Fibroblast of lung (primary cell): ENCODE measurements around the gene NFAM1. TPM values are rescaled to one million over a fixed set of nuclear protein-coding genes. Genes with fewer than 3 reads are reported as not detected.

ENCODE experiments used
- DNase-seq, 2 donors: peaks; one replicate each; pipeline versions ENCODE4 v3.0.0 to v3.0.0-alpha.2; 2010; ENCODE audit warnings: low read depth in 2 of 2
- H2AFZ ChIP-seq: 2 replicates; pipeline ENCODE4 v1.5.1; 2012; ENCODE audit warnings: low read length, control low read depth, inconsistent platforms
- H3K27ac ChIP-seq: 2 replicates; pipeline ENCODE4 v1.5.1; 2011; ENCODE audit warnings: low read length, control low read depth; ENCODE audit not compliant: insufficient read depth
- H3K27me3 ChIP-seq: 2 replicates; pipeline ENCODE4 v1.5.1; 2011; ENCODE audit warnings: mild to moderate bottlenecking, low read length; ENCODE audit not compliant: control insufficient read depth, insufficient read depth
- H3K36me3 ChIP-seq: 2 replicates; pipeline ENCODE4 v1.5.1; 2011; ENCODE audit warnings: low read length; ENCODE audit not compliant: control insufficient read depth, insufficient read depth
- H3K4me1 ChIP-seq: 2 replicates; pipeline ENCODE4 v1.5.1; 2011; ENCODE audit warnings: low read length; ENCODE audit not compliant: control insufficient read depth, insufficient read depth; ENCODE audit errors: extremely low read depth
- H3K4me2 ChIP-seq: 2 replicates; pipeline ENCODE4 v1.5.1; 2011; ENCODE audit warnings: low read length, control low read depth; ENCODE audit not compliant: insufficient read depth; ENCODE audit errors: extremely low read depth
- H3K4me3 ChIP-seq, 4 experiments: fragments of 200-600 bp in 1 of 4; sonication (generic) in 1 of 4; replicated peaks in 1 of 4; 2 replicates each; pipeline ENCODE4 v1.5.1; 2011 to 2016; ENCODE audit warnings: low read length in 4 of 4, low read depth in 3 of 4, mild to moderate bottlenecking in 3 of 4, control low read depth in 2 of 4, inconsistent platforms in 1 of 4, mixed read lengths in 1 of 4; ENCODE audit not compliant: insufficient read depth in 1 of 4; ENCODE audit errors: control extremely low read depth in 1 of 4
- H3K79me2 ChIP-seq: 2 replicates; pipeline ENCODE4 v1.5.1; 2012; ENCODE audit warnings: mild to moderate bottlenecking, low read length, inconsistent platforms; ENCODE audit not compliant: control insufficient read depth, insufficient read depth
- H3K9ac ChIP-seq: 2 replicates; pipeline ENCODE4 v1.5.1; 2011; ENCODE audit warnings: mild to moderate bottlenecking, low read length, control low read depth; ENCODE audit not compliant: insufficient read depth
- H3K9me3 ChIP-seq: 2 replicates; pipeline ENCODE4 v1.5.1; 2012; ENCODE audit warnings: low read depth, low read length; ENCODE audit not compliant: control insufficient read depth, insufficient read depth
- H4K20me1 ChIP-seq: 2 replicates; pipeline ENCODE4 v1.5.1; 2011; ENCODE audit warnings: low read length; ENCODE audit not compliant: control insufficient read depth, insufficient read depth; ENCODE audit errors: extremely low read depth
- EZH2 ChIP-seq: IDR thresholded peaks from 2 replicates; pipeline ENCODE4 v1.5.1; 2012; ENCODE audit warnings: low read length, control low read depth, mild to moderate bottlenecking; ENCODE audit errors: missing control alignments
- polyA plus RNA-seq, 2 donors: library from polyadenylated mRNA; depleted of rRNA in 1 of 2; stranded (reverse) in 1 of 2; unstranded in 1 of 2; fragments of >200 nt; gene quantifications; 2 replicates each; pipeline ENCODE4 v1.2.1, GENCODE V29; 2011 to 2012; ENCODE audit warnings: missing spikeins in 1 of 2
- total RNA-seq: library from RNA; depleted of rRNA; stranded (reverse); fragments of >200 nt; gene quantifications from 2 replicates; pipeline ENCODE4 v1.2.1, GENCODE V29; 2014
- TF ChIP-seq, protein P1 (sequence below), 2 donors: IDR thresholded peaks in 1 of 2; conservative IDR thresholded peaks in 1 of 2; 1 replicate in 1 of 2; 2 replicates in 1 of 2; pipeline ENCODE4 v1.5.1; 2011 to 2012; ENCODE audit warnings: low read length in 2 of 2, control low read depth in 1 of 2, inconsistent platforms in 1 of 2, low read depth in 1 of 2, mild to moderate bottlenecking in 1 of 2

NFAM1 gene
- total and polyA plus RNA-seq, 2 donors (not counting 1 experiment from before 2014, with no cell fraction given): 0.17 TPM; not detected in 1

GRCh38 chr22:42387631-42388030, 44.6 kb downstream of the NFAM1 start:
- Histone ChIP-seq H3K79me2 (no peaks in the 10 kb centered on the region), H3K9ac (no peak overlapping the region), H4K20me1 (no peaks in the 10 kb centered on the region), H3K27ac (no peak overlapping the region), H3K27me3 (peaks cover 4% of the 10 kb centered on the region), H3K9me3 (no peaks in the 10 kb centered on the region), H2AFZ (no peak overlapping the region), H3K36me3 (no peaks in the 10 kb centered on the region), H3K4me3 (no peak overlapping the region), H3K4me2 (no peak overlapping the region), H3K4me1 (no peaks in the 10 kb centered on the region)
- TF ChIP-seq, protein P1, sequence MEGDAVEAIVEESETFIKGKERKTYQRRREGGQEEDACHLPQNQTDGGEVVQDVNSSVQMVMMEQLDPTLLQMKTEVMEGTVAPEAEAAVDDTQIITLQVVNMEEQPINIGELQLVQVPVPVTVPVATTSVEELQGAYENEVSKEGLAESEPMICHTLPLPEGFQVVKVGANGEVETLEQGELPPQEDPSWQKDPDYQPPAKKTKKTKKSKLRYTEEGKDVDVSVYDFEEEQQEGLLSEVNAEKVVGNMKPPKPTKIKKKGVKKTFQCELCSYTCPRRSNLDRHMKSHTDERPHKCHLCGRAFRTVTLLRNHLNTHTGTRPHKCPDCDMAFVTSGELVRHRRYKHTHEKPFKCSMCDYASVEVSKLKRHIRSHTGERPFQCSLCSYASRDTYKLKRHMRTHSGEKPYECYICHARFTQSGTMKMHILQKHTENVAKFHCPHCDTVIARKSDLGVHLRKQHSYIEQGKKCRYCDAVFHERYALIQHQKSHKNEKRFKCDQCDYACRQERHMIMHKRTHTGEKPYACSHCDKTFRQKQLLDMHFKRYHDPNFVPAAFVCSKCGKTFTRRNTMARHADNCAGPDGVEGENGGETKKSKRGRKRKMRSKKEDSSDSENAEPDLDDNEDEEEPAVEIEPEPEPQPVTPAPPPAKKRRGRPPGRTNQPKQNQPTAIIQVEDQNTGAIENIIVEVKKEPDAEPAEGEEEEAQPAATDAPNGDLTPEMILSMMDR (conservative IDR thresholded peaks at IDR 0.05 in 1 of 2, IDR thresholded peaks at IDR 0.05 in 1 of 2; ENCODE audit: low read depth in 1 of 2, low read length in 2 of 2): no peak
- no peak for DNase-seq

DNA sequence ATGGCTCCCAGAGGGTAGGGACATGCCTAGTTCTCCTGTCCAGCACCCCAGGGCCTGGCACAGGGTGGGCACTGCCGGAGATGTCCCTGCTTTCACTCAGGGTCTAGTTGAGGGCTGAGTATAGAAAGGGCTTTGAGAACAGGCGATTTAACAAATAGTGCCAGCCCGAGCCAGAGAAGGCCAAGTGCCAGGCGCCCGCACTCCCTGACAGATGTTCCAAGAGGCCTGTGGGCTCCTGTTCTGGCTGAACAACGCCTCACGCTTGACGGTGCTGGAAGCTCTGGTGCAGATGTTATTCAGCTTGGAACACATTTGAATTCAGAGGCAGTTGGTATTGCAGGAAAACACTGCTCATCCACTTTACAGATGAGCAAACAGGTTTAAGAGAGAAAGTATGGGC, 46.5 kb downstream of the NFAM1 start:
- Histone ChIP-seq H3K4me1 (no peaks in the 10 kb centered on the region), H3K9me3 (no peaks in the 10 kb centered on the region), H2AFZ (no peak overlapping the region), H3K79me2 (no peaks in the 10 kb centered on the region), H3K4me3 (no peak overlapping the region), H3K9ac (no peak overlapping the region), H3K27me3 (peaks cover 4% of the 10 kb centered on the region), H3K36me3 (no peaks in the 10 kb centered on the region), H3K4me2 (no peak overlapping the region), H4K20me1 (no peaks in the 10 kb centered on the region), H3K27ac (no peak overlapping the region)
- DNase-seq: no peak
- TF ChIP-seq EZH2: no peak
- TF ChIP-seq, protein P1 (conservative IDR thresholded peaks at IDR 0.05 in 1 of 2, IDR thresholded peaks at IDR 0.05 in 1 of 2; ENCODE audit: low read depth in 1 of 2, low read length in 2 of 2): no peak

- TF ChIP-seq EZH2: no peak
- TF ChIP-seq, protein P1 (conservative IDR thresholded peaks at IDR 0.05 in 1 of 2, IDR thresholded peaks at IDR 0.05 in 1 of 2; ENCODE audit: low read depth in 1 of 2, low read length in 2 of 2): no peak
- no peaks in the 10 kb centered on the region for H3K4me1 ChIP-seq
- H3K36me3 ChIP-seq: no peaks in the 10 kb centered on the region
- no peaks in the 10 kb centered on the region for H3K9me3 ChIP-seq
- H4K20me1 ChIP-seq: no peaks in the 10 kb centered on the region
- H3K27me3 ChIP-seq: peaks cover 4% of the 10 kb centered on the region
- no peak overlapping the region for H3K4me2 ChIP-seq
- H3K9ac ChIP-seq: no peak overlapping the region
- no peak overlapping the region for H3K4me3 ChIP-seq
- DNase-seq: no peak
- no peak overlapping the region for H2AFZ ChIP-seq
- no peaks in the 10 kb centered on the region for H3K79me2 ChIP-seq
- H3K27ac ChIP-seq: no peak overlapping the region
Observed at GRCh38 chr22:42384506-42384905, 47.7 kb downstream of the NFAM1 start.
